OCI-LY3 (cell line): ENCODE results near the gene CAMSAP2.

Experiments used
- EZH2phosphoT487 ChIP-seq: fragments of 200-600 bp; shearing (Covaris generic); IDR thresholded peaks from 2 replicates; pipeline ENCODE4 v1.6.1; 2018; ENCODE audit warnings: antibody characterized with exemption, mixed run types, low read depth
- TF ChIP-seq, protein P1 (sequence below): fragments of 200-600, 300-600 bp; sonication (generic); IDR thresholded peaks from 2 replicates; pipeline ENCODE4 v1.5.1; 2014; ENCODE audit warnings: antibody characterized with exemption, low read length, low read depth

DNA sequence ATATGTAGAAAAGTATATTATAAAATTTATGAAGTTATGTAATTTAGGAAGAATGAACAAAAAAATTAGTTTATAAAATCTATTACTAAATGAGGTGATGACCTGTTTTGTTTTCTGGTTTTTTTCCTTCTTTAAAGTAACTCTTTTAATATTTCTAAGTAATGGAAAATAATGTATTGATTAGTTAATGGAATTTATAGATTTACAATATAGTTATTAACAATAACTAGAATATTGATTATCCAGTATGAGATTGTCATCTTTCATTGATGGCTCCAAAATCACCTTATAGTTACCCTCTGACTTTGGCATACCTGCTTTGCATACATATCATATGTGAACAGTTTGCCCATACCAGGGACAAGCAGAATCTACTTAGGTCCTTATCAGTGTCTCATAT lies 23.4 kb downstream of the CAMSAP2 start:
- TF ChIP-seq, protein P1, sequence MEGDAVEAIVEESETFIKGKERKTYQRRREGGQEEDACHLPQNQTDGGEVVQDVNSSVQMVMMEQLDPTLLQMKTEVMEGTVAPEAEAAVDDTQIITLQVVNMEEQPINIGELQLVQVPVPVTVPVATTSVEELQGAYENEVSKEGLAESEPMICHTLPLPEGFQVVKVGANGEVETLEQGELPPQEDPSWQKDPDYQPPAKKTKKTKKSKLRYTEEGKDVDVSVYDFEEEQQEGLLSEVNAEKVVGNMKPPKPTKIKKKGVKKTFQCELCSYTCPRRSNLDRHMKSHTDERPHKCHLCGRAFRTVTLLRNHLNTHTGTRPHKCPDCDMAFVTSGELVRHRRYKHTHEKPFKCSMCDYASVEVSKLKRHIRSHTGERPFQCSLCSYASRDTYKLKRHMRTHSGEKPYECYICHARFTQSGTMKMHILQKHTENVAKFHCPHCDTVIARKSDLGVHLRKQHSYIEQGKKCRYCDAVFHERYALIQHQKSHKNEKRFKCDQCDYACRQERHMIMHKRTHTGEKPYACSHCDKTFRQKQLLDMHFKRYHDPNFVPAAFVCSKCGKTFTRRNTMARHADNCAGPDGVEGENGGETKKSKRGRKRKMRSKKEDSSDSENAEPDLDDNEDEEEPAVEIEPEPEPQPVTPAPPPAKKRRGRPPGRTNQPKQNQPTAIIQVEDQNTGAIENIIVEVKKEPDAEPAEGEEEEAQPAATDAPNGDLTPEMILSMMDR, result no peak
- TF ChIP-seq EZH2phosphoT487, result no peak
